K562 (cell line): ENCODE results near the gene LRRC39. TPM values are rescaled to one million over a fixed set of nuclear protein-coding genes. Genes with fewer than 3 reads are reported as not detected.
"Not testable (repeated sequence)": the region's sequence is repeated elsewhere in the genome, so short reads cannot be mapped to it uniquely, and the experiment has no call there.

Experiments
- ATAC-seq: fragments of 200-7000 bp; cut with Tn5 transposase; 3 replicates; pipeline ENCODE4 v1.9.1; 2020; ENCODE audit warnings: moderate library complexity
- BruUV-seq: library from RNA; stranded (reverse); fragments of 400-500 nt; replicated peaks from 2 replicates; lab custom pipeline; 2021; lab: Mats Ljungman, UMichigan
- CTCF ChIA-PET: fragments of 300-600 bp; formaldehyde crosslinking; extraction: SDS; loops from one replicate; lab custom pipeline; 2021; ENCODE audit warnings: low intra/inter-chr PET ratio; lab: Yijun Ruan, JAX
- POLR2A ChIA-PET: fragments of 300-600, 350-650 bp; sonication (Branson Sonifier 250); formaldehyde crosslinking; extraction: SDS; loops from one replicate; lab custom pipeline; 2021; ENCODE audit warnings: antibody characterized with exemption, inconsistent platforms; lab: Yijun Ruan, JAX
- DNase-seq, 4 experiments: peaks; one replicate each; pipeline versions ENCODE4 v3.0.0 to v3.0.0-alpha.2; 2011 to 2018; ENCODE audit warnings: low spot score in 3 of 4, mixed read lengths in 3 of 4; ENCODE audit errors: extremely low read depth in 1 of 4
- FAIRE-seq: peaks from 2 replicates; lab custom pipeline; 2011; peaks lifted over from hg19 to GRCh38; lab: Jason Lieb, UNC
- H2AFZ ChIP-seq: 2 replicates; pipeline ENCODE4 v1.6.0; 2011; ENCODE audit warnings: low read depth, low read length, control low read depth, inconsistent platforms
- H3K27ac ChIP-seq: fragments of 200-600 bp; 3 replicates; pipeline ENCODE4 v1.8.0; 2011; ENCODE audit warnings: low read depth, mild to moderate bottlenecking, control low read depth, inconsistent platforms, low read length, moderate library complexity, mixed read lengths; ENCODE audit errors: extremely low read depth
- H3K27me3 ChIP-seq, 2 experiments: fragments of 300-600 bp in 1 of 2; 2 replicates in 1 of 2; 3 replicates in 1 of 2; pipeline versions ENCODE4 v1.6.0 to v1.8.0; 2011; ENCODE audit warnings: inconsistent platforms in 2 of 2, low read length in 2 of 2, mild to moderate bottlenecking in 1 of 2, mixed read lengths in 1 of 2, moderate library complexity in 1 of 2; ENCODE audit not compliant: control insufficient read depth in 2 of 2, insufficient read depth in 2 of 2
- H3K36me3 ChIP-seq: fragments of 300-600 bp; 3 replicates; pipeline ENCODE4 v1.8.0; 2011; ENCODE audit warnings: mild to moderate bottlenecking, low read length, inconsistent platforms; ENCODE audit not compliant: control insufficient read depth, insufficient read depth
- H3K4me1 ChIP-seq, 2 experiments: fragments of 200-600 bp in 1 of 2; replicated peaks in 1 of 2; 2 replicates in 1 of 2; 3 replicates in 1 of 2; pipeline versions ENCODE4 v1.5.1 to v1.8.0; 2011; ENCODE audit warnings: inconsistent platforms in 2 of 2, low read length in 2 of 2, mild to moderate bottlenecking in 1 of 2, mixed read lengths in 1 of 2, moderate library complexity in 1 of 2; ENCODE audit not compliant: control insufficient read depth in 2 of 2, insufficient read depth in 2 of 2
- H3K4me2 ChIP-seq: 2 replicates; pipeline ENCODE4 v1.6.1; 2011; ENCODE audit warnings: low read length, control low read depth, inconsistent platforms, mixed read lengths; ENCODE audit not compliant: insufficient read depth
- H3K4me3 ChIP-seq: fragments of 200-600 bp; sonication (generic), shearing (Covaris generic); 2 replicates; pipeline ENCODE4 v1.5.1; 2016; ENCODE audit warnings: control low read depth, inconsistent platforms
- H3K79me2 ChIP-seq: fragments of 200-600 bp; 3 replicates; pipeline ENCODE4 v1.8.0; 2011; ENCODE audit warnings: low read length, inconsistent platforms; ENCODE audit not compliant: control insufficient read depth, insufficient read depth
- H3K9ac ChIP-seq, 2 experiments: 2 replicates each; pipeline versions ENCODE4 v1.6.0 to v1.6.1; 2011; ENCODE audit warnings: low read depth in 2 of 2, low read length in 2 of 2, control low read depth in 1 of 2, inconsistent platforms in 1 of 2, mild to moderate bottlenecking in 1 of 2, mixed read lengths in 1 of 2; ENCODE audit not compliant: insufficient read depth in 1 of 2
- H3K9me1 ChIP-seq: one replicate; pipeline ENCODE4 v1.6.0; 2011; ENCODE audit warnings: inconsistent platforms, mild to moderate bottlenecking, low read length, moderate library complexity; ENCODE audit not compliant: control insufficient read depth, insufficient read depth
- H3K9me3 ChIP-seq: replicated peaks from 2 replicates; pipeline ENCODE4 v1.5.1; 2011; ENCODE audit warnings: low read depth, low read length, inconsistent platforms; ENCODE audit not compliant: control insufficient read depth, insufficient read depth
- H4K20me1 ChIP-seq: replicated peaks from 2 replicates; pipeline ENCODE4 v1.6.1; 2011; ENCODE audit warnings: low read length, inconsistent platforms, mixed read lengths; ENCODE audit not compliant: control insufficient read depth, insufficient read depth
- WGBS: fragments of 100-300 bp; shearing (Covaris generic); methylation state at CpG from one replicate; pipeline ENCODE4 v1.1.6; 2016; ENCODE audit warnings: low coverage, mixed read lengths; ENCODE audit not compliant: insufficient coverage; ENCODE audit errors: missing lambda C conversion rate; 5-methylcytosine and 5-hydroxymethylcytosine counted together
- in situ Hi-C: fragments of 300-500 bp; cut with MboI; formaldehyde crosslinking; loops from 4 replicates; pipeline ENCODE4 v1.15.0; 2018; ENCODE audit warnings: inconsistent platforms, mixed read lengths
- intact Hi-C: fragments of 100-400 bp; cut with micrococcal nuclease; formaldehyde crosslinking; loops from 2 replicates; pipeline ENCODE4 v1.14.2; 2022
- polyA plus RNA-seq, 8 experiments: library from polyadenylated mRNA; depleted of rRNA in 4 of 8; stranded (reverse) in 5 of 8; unstranded in 3 of 8; fragments of >200 nt; fragmentation: Nextera tagmentation in 2 of 8; fragmentation: Illumina TruSeq in 1 of 8; extraction: Ambion mirVana in 2 of 8; extraction: Trizol in 1 of 8; gene quantifications; 2 replicates each; pipeline versions ENCODE4 v1.2.1 to v1.2.3, GENCODE V29; 2011 to 2014; ENCODE audit warnings: inconsistent platforms in 1 of 8, missing spikeins in 1 of 8
- total RNA-seq, 7 experiments: library from RNA; depleted of rRNA in 6 of 7; stranded (reverse); fragments of >200 nt in 6 of 7; fragmentation: Illumina TruSeq in 2 of 7; extraction: Trizol in 2 of 7; gene quantifications; 2 replicates each; pipeline versions ENCODE4 v1.2.1 to v1.2.3, GENCODE V29; 2011 to 2021; ENCODE audit warnings: low replicate concordance in 1 of 7
- TF ChIP-seq, protein P1 (sequence below), 2 experiments: fragments of 450-650 bp; IDR thresholded peaks; 2 replicates each; pipeline ENCODE4 v1.6.1; 2018; ENCODE audit warnings: mild to moderate bottlenecking in 2 of 2, low read depth in 1 of 2; ENCODE audit not compliant: partially characterized antibody in 2 of 2

The LRRC39 gene
- total and polyA plus RNA-seq, 9 of the 15 experiments (the other 6 are each of a cell fraction or from before 2014, with no cell fraction given) = 1.00 to 3.1 (median 1.3) TPM

DNA sequence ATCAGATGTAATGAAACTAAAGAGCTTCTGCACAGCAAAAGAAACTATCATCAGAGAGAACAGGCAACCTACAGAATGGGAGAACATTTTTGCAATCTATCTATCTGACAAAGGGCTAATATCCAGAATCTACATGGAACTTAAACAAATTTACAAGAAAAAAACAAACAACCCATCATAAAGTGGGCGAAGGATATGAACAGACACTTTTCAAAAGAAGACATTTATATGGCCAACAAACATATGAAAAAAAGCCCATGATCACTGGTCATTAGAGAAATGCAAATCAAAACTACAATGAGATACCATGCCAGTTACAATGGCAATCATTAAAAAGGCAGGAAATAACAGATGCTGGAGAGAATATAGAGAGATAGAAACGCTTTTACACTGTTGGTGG lies 27.0 kb upstream of the LRRC39 start:
- H4K20me1 ChIP-seq, H3K4me1 ChIP-seq, CTCF ChIA-PET, H3K27ac ChIP-seq, H3K4me3 ChIP-seq, H3K27me3 ChIP-seq, H3K4me2 ChIP-seq, in situ Hi-C loops, ATAC-seq, POLR2A ChIA-PET, FAIRE-seq, intact Hi-C loops, H3K9me3 ChIP-seq: not testable (repeated sequence)
- 84% methylated on average over 2 of the region's 2 CpGs for WGBS
- TF ChIP-seq, protein P1, sequence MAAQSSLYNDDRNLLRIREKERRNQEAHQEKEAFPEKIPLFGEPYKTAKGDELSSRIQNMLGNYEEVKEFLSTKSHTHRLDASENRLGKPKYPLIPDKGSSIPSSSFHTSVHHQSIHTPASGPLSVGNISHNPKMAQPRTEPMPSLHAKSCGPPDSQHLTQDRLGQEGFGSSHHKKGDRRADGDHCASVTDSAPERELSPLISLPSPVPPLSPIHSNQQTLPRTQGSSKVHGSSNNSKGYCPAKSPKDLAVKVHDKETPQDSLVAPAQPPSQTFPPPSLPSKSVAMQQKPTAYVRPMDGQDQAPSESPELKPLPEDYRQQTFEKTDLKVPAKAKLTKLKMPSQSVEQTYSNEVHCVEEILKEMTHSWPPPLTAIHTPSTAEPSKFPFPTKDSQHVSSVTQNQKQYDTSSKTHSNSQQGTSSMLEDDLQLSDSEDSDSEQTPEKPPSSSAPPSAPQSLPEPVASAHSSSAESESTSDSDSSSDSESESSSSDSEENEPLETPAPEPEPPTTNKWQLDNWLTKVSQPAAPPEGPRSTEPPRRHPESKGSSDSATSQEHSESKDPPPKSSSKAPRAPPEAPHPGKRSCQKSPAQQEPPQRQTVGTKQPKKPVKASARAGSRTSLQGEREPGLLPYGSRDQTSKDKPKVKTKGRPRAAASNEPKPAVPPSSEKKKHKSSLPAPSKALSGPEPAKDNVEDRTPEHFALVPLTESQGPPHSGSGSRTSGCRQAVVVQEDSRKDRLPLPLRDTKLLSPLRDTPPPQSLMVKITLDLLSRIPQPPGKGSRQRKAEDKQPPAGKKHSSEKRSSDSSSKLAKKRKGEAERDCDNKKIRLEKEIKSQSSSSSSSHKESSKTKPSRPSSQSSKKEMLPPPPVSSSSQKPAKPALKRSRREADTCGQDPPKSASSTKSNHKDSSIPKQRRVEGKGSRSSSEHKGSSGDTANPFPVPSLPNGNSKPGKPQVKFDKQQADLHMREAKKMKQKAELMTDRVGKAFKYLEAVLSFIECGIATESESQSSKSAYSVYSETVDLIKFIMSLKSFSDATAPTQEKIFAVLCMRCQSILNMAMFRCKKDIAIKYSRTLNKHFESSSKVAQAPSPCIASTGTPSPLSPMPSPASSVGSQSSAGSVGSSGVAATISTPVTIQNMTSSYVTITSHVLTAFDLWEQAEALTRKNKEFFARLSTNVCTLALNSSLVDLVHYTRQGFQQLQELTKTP (IDR thresholded peaks at IDR 0.05; ENCODE audit: low read depth in 1 of 2, partially characterized antibody in 2 of 2) = peak in 1 of 2 experiments; percentile 96
- TF ChIP-seq, all 486 proteins: peak for 1; not testable (repeated sequence) for 485
- DNase-seq, H3K79me2 ChIP-seq, H2AFZ ChIP-seq, H3K9me1 ChIP-seq, BruUV-seq, H3K9ac ChIP-seq: not testable (repeated sequence)
- H3K36me3 ChIP-seq = peaks cover 30% of the 10 kb centered on the region

DNA sequence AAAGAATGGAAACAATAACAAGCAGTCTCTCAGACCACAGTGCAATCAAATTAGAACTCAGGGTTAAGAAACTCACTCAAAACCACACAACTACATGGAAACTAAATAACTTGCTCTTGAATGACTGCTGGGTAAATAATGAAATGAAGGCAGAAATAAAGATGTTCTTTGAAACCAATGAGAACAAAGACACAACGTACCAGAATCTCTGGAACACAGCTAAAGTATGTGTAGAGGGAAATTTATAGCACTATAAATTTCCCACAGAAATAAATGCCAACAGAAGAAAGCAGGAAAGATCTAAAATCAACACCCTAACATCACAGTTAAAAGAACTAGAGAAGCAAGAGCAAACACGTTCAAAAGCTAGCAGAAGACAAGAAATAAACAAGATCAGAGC lies 24.6 kb upstream of the LRRC39 start:
- H3K4me1 ChIP-seq, DNase-seq, H3K27me3 ChIP-seq, H3K27ac ChIP-seq, H3K9me3 ChIP-seq, H4K20me1 ChIP-seq, H3K9ac ChIP-seq, CTCF ChIA-PET, ATAC-seq, FAIRE-seq, H3K4me3 ChIP-seq, H3K4me2 ChIP-seq, H3K9me1 ChIP-seq, BruUV-seq, in situ Hi-C loops, intact Hi-C loops, H3K79me2 ChIP-seq, H2AFZ ChIP-seq: not testable (repeated sequence)
- H3K36me3 ChIP-seq = peaks cover 37% of the 10 kb centered on the region; the same call in 2 of the 3 replicates
- POLR2A ChIA-PET = interaction anchor here (0.9 kb wide), 1 partner anchor 11 kb away, joined by 5 read pairs; no protein-coding TSS in a partner anchor
- WGBS = 64% methylated on average over 2 of the region's 2 CpGs

DNA sequence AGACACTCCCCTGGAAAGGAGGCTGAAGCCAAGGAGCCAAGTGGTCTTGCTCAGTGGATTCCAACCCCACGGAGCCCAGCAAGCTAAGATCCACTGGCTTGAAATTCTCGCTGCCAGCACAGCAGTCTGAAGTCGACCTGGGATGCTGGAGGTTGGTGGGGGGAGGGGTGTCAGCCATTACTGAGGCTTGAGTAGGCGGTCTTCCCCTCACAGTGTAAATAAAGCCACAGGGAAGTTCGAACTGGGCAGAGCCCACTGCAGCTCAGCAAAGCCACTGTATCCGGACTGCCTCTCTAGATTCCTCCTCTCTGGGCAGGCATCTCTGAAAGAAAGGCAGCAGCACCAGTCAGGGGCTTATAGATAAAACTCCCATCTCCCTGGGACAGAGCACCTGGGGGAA lies 22.0 kb upstream of the LRRC39 start:
- FAIRE-seq, ATAC-seq, BruUV-seq, H3K4me2 ChIP-seq, H4K20me1 ChIP-seq, H3K9me3 ChIP-seq, H2AFZ ChIP-seq, H3K79me2 ChIP-seq, H3K27ac ChIP-seq, H3K9me1 ChIP-seq, intact Hi-C loops, H3K9ac ChIP-seq, DNase-seq, H3K4me1 ChIP-seq, in situ Hi-C loops, H3K4me3 ChIP-seq, CTCF ChIA-PET, H3K27me3 ChIP-seq: not testable (repeated sequence)
- peaks cover 41% of the 10 kb centered on the region; the same call in 2 of the 3 replicates for H3K36me3 ChIP-seq
- POLR2A ChIA-PET = interaction anchor here (0.6 to 1.1 kb wide), 3 partner anchors 9 to 603 kb away, joined by 3 read pairs; no protein-coding TSS in a partner anchor
- 81% methylated on average over 5 of the region's 6 CpGs for WGBS
